Nephron progenitor cell (in vitro differentiated cells): Measurements from ENCODE around the gene LIG3.

Experiments used
- DNase-seq: peaks from one replicate; pipeline ENCODE4 v3.0.0; 2021
- H3K27ac Mint-ChIP-seq: 2 replicates; pipeline ENCODE4 v1.8.0; 2021; ENCODE audit warnings: mild to moderate bottlenecking, moderate library complexity, mixed read lengths
- H3K27me3 Mint-ChIP-seq: 2 replicates; pipeline ENCODE4 v1.8.0; 2021; ENCODE audit warnings: mild to moderate bottlenecking, low read depth, mixed read lengths; ENCODE audit not compliant: poor library complexity
- H3K36me3 Mint-ChIP-seq: 2 replicates; pipeline ENCODE4 v1.8.0; 2021; ENCODE audit warnings: low read depth, mixed read lengths
- H3K4me1 Mint-ChIP-seq: 2 replicates; pipeline ENCODE4 v1.8.0; 2021; ENCODE audit warnings: mixed read lengths
- H3K4me3 Mint-ChIP-seq: 2 replicates; pipeline ENCODE4 v1.8.0; 2021; ENCODE audit warnings: mild to moderate bottlenecking, moderate library complexity, mixed read lengths
- H3K9me3 Mint-ChIP-seq: 2 replicates; pipeline ENCODE4 v1.8.0; 2021; ENCODE audit warnings: mild to moderate bottlenecking, moderate library complexity, mixed read lengths
- CTCF ChIP-seq: fragments of 200-600 bp; sonication (generic); IDR thresholded peaks from 2 replicates; pipeline ENCODE4 v1.5.0; 2021; ENCODE audit warnings: antibody characterized with exemption

LIG3 gene

GRCh38 chr17:35048685-35049379 is 68.5 kb downstream of the LIG3 start:
- Mint-ChIP-seq H3K27ac (no peak overlapping the region), H3K9me3 (no peaks in the 10 kb centered on the region), H3K4me3 (no peak overlapping the region), H3K27me3 (peaks cover 4% of the 10 kb centered on the region), H3K4me1 (peaks cover 5% of the 10 kb centered on the region), H3K36me3 (no peaks in the 10 kb centered on the region)
- DNase-seq = no peak
- no peak for TF ChIP-seq CTCF

GRCh38 chr17:35050170-35050569 is 69.9 kb downstream of the LIG3 start:
- H3K36me3 Mint-ChIP-seq = no peaks in the 10 kb centered on the region
- no peak overlapping the region for H3K27ac Mint-ChIP-seq
- H3K4me1 Mint-ChIP-seq = peaks cover 5% of the 10 kb centered on the region
- H3K9me3 Mint-ChIP-seq = no peaks in the 10 kb centered on the region
- no peak overlapping the region for H3K4me3 Mint-ChIP-seq
- H3K27me3 Mint-ChIP-seq = peaks cover 4% of the 10 kb centered on the region
- TF ChIP-seq CTCF = no peak
- no peak for DNase-seq

GRCh38 chr17:35051183-35051578 is 70.9 kb downstream of the LIG3 start:
- Mint-ChIP-seq H3K9me3 (no peaks in the 10 kb centered on the region), H3K27ac (no peak overlapping the region), H3K36me3 (no peaks in the 10 kb centered on the region), H3K4me1 (peaks cover 11% of the 10 kb centered on the region), H3K27me3 (peaks cover 4% of the 10 kb centered on the region), H3K4me3 (no peak overlapping the region)
- DNase-seq = no peak
- no peak for TF ChIP-seq CTCF

GRCh38 chr17:35051579-35052240 is 71.4 kb downstream of the LIG3 start:
- Mint-ChIP-seq H3K9me3 (no peaks in the 10 kb centered on the region), H3K4me1 (peaks cover 16% of the 10 kb centered on the region), H3K27me3 (peaks cover 4% of the 10 kb centered on the region), H3K27ac (no peak overlapping the region), H3K4me3 (no peak overlapping the region), H3K36me3 (no peaks in the 10 kb centered on the region)
- TF ChIP-seq CTCF = no peak
- no peak for DNase-seq

GRCh38 chr17:35052241-35052610 is 71.9 kb downstream of the LIG3 start:
- Mint-ChIP-seq H3K27me3 (peaks cover 4% of the 10 kb centered on the region), H3K36me3 (no peaks in the 10 kb centered on the region), H3K4me1 (peaks cover 16% of the 10 kb centered on the region)

More at GRCh38 chr17:35052241-35052610, 71.9 kb downstream of the LIG3 start:
- H3K9me3 Mint-ChIP-seq = no peaks in the 10 kb centered on the region
- H3K27ac Mint-ChIP-seq = no peak overlapping the region
- DNase-seq = no peak
- TF ChIP-seq CTCF = no peak
- no peak overlapping the region for H3K4me3 Mint-ChIP-seq
